AG09319 (cell line): ENCODE data around the gene PTF1A.

Experiments used
- DNase-seq: peaks from one replicate; pipeline ENCODE4 v3.0.0-alpha.2; 2010; ENCODE audit warnings: low read depth; ENCODE audit errors: extremely low read depth
- CTCF ChIP-seq: IDR thresholded peaks from 2 replicates; pipeline ENCODE4 v1.5.1; 2011; ENCODE audit warnings: low read depth, mild to moderate bottlenecking, inconsistent platforms, low read length, moderate library complexity

The PTF1A gene

DNA sequence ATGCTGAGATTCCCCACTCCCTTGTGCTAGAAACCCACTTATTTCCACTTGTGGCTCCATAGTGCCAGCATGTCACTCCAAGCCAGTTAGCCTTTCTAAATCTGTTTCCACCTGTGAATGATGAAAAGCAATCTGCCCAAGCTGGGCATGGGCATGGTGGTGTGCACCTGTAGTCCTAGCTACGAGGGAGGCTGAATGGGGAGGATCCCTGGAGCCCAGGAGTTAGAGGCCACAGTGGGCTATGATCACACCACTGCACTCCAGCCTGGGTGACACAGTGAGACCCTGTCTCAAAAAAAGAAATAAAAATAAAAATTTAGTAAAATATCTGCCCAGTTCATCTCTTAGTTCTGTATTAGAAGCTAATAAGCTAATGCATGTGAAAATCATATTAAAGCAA, 5.0 kb upstream of the PTF1A start:
- no peak for TF ChIP-seq CTCF

DNA sequence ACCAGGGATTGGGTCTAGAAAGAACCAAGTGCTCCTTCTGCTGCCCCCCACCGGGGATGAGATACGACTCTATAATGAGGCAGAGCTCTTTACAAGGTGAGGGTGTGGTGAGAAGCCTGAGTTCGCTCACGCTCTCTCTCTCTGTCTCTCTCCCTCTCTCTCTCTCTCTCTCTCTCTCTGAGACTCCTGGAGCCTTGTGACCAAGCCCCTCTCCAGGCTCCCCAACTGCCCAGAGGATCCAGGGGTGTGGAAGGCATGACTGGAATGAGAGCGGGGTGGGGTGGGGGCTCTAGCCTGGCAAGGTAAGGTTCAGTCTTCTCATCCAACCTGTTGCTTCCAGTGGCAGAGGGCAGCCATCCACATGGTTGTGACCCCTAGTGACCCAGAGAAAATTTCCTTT, 3.1 kb upstream of the PTF1A start:
- no peak for TF ChIP-seq CTCF
- no peak for DNase-seq

More for the DNA sequence above, 5.0 kb upstream of the PTF1A start:
- DNase-seq = no peak

DNA sequence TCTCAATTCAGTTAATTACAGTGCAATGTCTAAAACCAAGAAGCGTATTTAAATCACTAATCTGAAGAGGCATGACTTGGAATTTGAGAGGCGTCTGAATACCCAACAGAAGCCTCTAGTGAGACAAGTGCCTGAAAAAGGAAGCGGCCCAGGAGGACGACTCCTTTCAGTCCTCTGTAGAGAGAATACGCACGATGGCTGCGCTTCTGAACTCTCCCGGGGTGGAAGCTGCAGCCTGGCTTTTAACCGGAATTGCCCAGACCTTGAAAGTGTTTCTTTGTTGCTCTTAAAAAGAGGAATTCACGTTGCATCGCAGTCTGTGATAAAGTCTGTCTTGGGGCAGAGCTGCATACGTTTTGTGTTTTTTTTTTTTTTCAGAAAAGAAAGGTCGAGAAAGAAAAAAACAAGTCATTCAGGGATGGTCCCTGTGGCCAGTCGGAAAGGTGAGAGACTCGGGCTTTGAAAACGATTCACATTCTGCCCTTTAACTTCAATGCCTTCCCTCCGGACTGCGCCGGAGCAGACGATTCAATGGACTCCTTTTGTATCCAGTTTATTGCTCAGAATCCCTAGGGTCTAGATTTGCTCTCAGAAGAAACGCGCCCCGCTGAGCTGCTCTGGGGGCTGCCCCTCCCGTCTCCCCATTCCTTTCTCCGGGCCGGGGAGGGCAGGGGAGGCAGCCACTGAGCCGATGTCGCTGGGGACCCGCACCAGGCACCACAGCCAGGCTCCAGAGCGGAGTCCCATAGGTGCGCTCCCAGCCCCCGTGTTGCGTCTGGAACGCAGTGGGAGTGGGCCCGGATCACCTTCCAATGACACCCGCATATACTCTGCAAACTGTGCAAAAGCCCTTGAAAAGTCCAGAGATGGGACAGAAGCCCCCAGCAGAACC, 994 bp upstream of the PTF1A start:
- no peak for DNase-seq
- no peak for TF ChIP-seq CTCF

DNA sequence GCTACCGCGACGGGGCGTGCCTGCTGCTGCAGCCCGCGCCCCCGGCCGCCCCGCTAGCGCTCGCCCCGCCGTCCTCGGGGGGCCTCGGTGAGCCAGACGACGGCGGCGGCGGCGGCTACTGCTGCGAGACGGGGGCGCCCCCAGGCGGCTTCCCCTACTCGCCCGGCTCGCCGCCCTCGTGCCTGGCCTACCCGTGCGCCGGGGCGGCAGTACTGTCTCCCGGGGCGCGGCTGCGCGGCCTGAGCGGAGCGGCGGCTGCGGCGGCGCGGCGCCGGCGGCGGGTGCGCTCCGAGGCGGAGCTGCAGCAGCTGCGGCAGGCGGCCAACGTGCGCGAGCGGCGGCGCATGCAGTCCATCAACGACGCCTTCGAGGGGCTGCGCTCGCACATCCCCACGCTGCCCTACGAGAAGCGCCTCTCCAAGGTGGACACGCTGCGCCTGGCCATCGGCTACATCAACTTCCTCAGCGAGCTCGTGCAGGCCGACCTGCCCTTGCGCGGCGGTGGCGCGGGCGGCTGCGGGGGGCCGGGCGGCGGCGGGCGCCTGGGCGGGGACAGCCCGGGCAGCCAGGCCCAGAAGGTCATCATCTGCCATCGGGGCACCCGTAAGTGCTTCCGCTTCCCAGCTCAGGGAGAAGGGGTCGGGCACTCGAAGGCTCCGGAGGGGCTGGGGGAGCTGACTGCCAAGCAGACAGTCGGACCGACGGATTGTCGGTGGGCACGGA, 761 bp downstream of the PTF1A start:
- DNase-seq = no peak

DNA sequence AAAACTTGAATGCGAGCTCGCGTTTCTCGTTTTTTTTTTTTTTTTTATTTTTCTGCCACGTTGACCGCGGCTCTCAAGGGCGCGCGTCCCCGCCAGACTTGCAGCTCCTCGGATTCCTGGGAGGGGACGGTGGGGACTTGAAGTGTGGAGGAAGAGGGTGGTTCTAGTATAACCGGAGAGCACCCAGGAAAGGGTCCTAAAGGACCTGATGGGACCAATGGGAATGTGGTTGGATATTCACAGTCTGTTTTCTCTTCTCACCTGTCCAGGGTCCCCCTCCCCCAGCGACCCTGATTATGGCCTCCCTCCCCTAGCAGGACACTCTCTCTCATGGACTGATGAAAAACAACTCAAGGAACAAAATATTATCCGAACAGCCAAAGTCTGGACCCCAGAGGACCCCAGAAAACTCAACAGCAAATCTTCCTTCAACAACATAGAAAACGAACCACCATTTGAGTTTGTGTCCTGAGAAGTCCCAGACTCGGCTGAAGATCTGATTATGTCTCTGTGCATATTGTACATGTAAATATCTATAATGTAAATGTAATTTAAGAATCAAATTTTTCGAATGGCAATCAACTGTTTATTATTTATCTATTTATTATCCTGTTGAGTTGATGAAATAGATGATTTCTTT, 1.4 kb downstream of the PTF1A start:
- no peak for TF ChIP-seq CTCF
- no peak for DNase-seq

More for the DNA sequence above, 761 bp downstream of the PTF1A start:
- TF ChIP-seq CTCF = no peak

- no peak for TF ChIP-seq CTCF
- no peak for DNase-seq
These were observed 2.4 kb downstream of the PTF1A start for GRCh38 chr10:23194471-23194965.
